GM23248 (cell line): Measurements from ENCODE around the gene GFRA1. TPM values are rescaled to one million over a fixed set of nuclear protein-coding genes. Genes with fewer than 3 reads are reported as not detected.

Experiments
- DNase-seq: peaks from one replicate; pipeline ENCODE4 v3.0.0-alpha.2; 2015
- H2AFZ ChIP-seq: fragments of 200-600 bp; sonication (generic); 2 replicates; pipeline ENCODE4 v1.6.1; 2016; ENCODE audit warnings: antibody characterized with exemption
- H3F3A ChIP-seq: fragments of 200-600 bp; sonication (generic); 2 replicates; pipeline ENCODE4 v1.6.1; 2016; ENCODE audit warnings: mild to moderate bottlenecking, antibody characterized with exemption, mixed run types; ENCODE audit not compliant: insufficient read depth
- H3K27ac ChIP-seq: fragments of 200-600 bp; sonication (generic); 2 replicates; pipeline ENCODE4 v1.5.1; 2016; ENCODE audit warnings: mild to moderate bottlenecking
- H3K27me3 ChIP-seq: fragments of 200-600 bp; sonication (generic); replicated peaks from 2 replicates; pipeline ENCODE4 v1.6.1; 2016; ENCODE audit warnings: mild to moderate bottlenecking; ENCODE audit not compliant: insufficient read depth
- H3K36me3 ChIP-seq: fragments of 200-600 bp; sonication (generic); 2 replicates; pipeline ENCODE4 v1.6.1; 2016; ENCODE audit warnings: low read depth, mild to moderate bottlenecking
- H3K4me1 ChIP-seq: fragments of 200-600 bp; sonication (generic); 2 replicates; pipeline ENCODE4 v1.6.1; 2016; ENCODE audit warnings: mild to moderate bottlenecking; ENCODE audit not compliant: insufficient read depth
- H3K4me2 ChIP-seq: fragments of 200-600 bp; sonication (generic); one replicate; pipeline ENCODE4 v1.6.1; 2016; ENCODE audit warnings: mild to moderate bottlenecking; ENCODE audit not compliant: unreplicated experiment
- H3K4me3 ChIP-seq: fragments of 200-600 bp; sonication (generic); 2 replicates; pipeline ENCODE4 v1.5.1; 2016; ENCODE audit warnings: mild to moderate bottlenecking
- H3K79me2 ChIP-seq: fragments of 200-600 bp; sonication (generic); 2 replicates; pipeline ENCODE4 v1.6.1; 2016; ENCODE audit warnings: mild to moderate bottlenecking; ENCODE audit not compliant: insufficient read depth
- H3K9ac ChIP-seq: fragments of 200-600 bp; sonication (generic); 2 replicates; pipeline ENCODE4 v1.6.1; 2016; ENCODE audit warnings: mild to moderate bottlenecking
- H3K9me2 ChIP-seq: fragments of 200-600 bp; sonication (generic); 2 replicates; pipeline ENCODE4 v1.6.1; 2016; ENCODE audit warnings: mixed run types, mild to moderate bottlenecking, moderate library complexity; ENCODE audit not compliant: insufficient read depth
- H3K9me3 ChIP-seq: fragments of 200-600 bp; sonication (generic); one replicate; pipeline ENCODE4 v1.6.1; 2017; ENCODE audit warnings: low read depth
- H4K20me1 ChIP-seq: fragments of 200-600 bp; sonication (generic); 2 replicates; pipeline ENCODE4 v1.6.0; 2016; ENCODE audit not compliant: insufficient read depth
- EZH2 ChIP-seq: fragments of 200-600 bp; sonication (generic); IDR thresholded peaks from 2 replicates; pipeline ENCODE4 v1.6.1; 2018; ENCODE audit warnings: antibody characterized with exemption, mild to moderate bottlenecking; ENCODE audit not compliant: insufficient read depth, poor library complexity, severe bottlenecking
- EZH2phosphoT487 ChIP-seq: fragments of 200-600 bp; sonication (generic); IDR thresholded peaks from 2 replicates; pipeline ENCODE4 v1.6.1; 2018; ENCODE audit warnings: antibody characterized with exemption, moderate library complexity, mild to moderate bottlenecking, low read depth; ENCODE audit not compliant: insufficient read depth
- WGBS, 2 experiments: methylation state at CpG; one replicate each; pipeline ENCODE4 v1.1.6; 2015 to 2017; ENCODE audit warnings: low lambda C conversion rate in 2 of 2, low coverage in 1 of 2; ENCODE audit errors: missing lambda C conversion rate in 2 of 2; 5-methylcytosine and 5-hydroxymethylcytosine counted together
- in situ Hi-C: fragments of 300-500 bp; cut with MboI; formaldehyde crosslinking; loops from 2 replicates; pipeline ENCODE4 v1.15.0; 2020
- polyA plus RNA-seq: library from polyadenylated mRNA; unstranded; fragments of >200 nt; fragmentation: Nextera tagmentation; extraction: Ambion mirVana; gene quantifications from 2 replicates; pipeline ENCODE4 v1.2.1, GENCODE V29; 2016
- total RNA-seq: library from RNA; depleted of rRNA; stranded (reverse); fragments of >200 nt; shearing (Covaris generic); gene quantifications from 2 replicates; pipeline ENCODE4 v1.2.3, GENCODE V29; 2014

The GFRA1 gene
- total and polyA plus RNA-seq, 2 experiments from 2014 or later, result 5.0 to 5.2 TPM

DNA sequence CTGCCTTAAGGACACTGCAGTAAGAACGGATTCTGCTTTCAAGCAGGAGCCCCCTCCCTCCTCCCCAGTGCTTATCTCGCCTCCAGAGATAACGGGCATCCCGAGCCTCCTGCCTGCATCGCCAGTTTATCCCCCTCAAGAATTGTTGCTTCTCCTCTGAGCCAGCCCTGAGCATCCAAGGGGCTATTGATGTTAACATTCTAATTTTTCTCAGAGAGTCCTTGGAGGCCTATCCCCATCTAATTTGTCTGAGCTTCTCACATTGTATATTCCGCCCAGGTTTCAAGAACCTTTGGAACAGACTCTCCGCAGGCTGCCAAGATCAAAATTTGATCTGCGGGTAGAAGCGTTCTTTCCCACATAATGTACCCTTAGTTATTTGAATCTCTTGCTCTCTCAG, 180.0 kb downstream of the GFRA1 start:
- Histone ChIP-seq H3K4me2 (no peak overlapping the region), H3K27me3 (no peaks in the 10 kb centered on the region; the same call in 1 of the 2 replicates), H3K79me2 (no peaks in the 10 kb centered on the region), H3K4me1 (no peaks in the 10 kb centered on the region), H2AFZ (no peak overlapping the region), H3K9ac (no peak overlapping the region), H3K36me3 (no peaks in the 10 kb centered on the region), H3K27ac (no peak overlapping the region), H3K4me3 (no peak overlapping the region), H4K20me1 (no peaks in the 10 kb centered on the region), H3K9me2 (no peaks in the 10 kb centered on the region), H3K9me3 (no peaks in the 10 kb centered on the region), H3F3A (no peaks in the 10 kb centered on the region)
- WGBS, 2 experiments, result 74 to 80% methylated on average over 9 of the region's 9 CpGs
- TF ChIP-seq EZH2phosphoT487 (no peak), EZH2 (no peak)
- DNase-seq, result no peak
- in situ Hi-C loops, result no loop called here

DNA sequence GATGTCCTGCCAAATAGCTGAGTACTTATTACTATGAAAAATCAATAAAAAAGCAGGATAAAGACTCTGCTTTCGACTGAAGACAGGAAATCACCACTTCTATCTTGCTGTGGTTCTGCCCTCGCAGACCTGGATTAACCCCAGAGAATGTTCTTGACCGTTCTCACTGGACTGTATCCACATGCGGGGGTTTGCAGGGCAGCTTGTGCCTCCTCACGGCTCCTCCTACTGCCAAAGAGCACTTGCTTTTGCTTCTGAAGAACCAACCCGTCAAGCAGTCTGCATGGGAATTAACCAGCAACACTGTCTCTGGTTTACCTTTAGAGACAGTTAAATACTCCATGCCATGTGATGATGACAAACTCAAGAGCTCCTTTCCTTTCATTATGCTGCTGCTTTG, 184.0 kb downstream of the GFRA1 start:
- Histone ChIP-seq H3K4me1 (no peaks in the 10 kb centered on the region), H3K4me2 (no peak overlapping the region), H4K20me1 (no peaks in the 10 kb centered on the region), H3K79me2 (no peaks in the 10 kb centered on the region), H3K9ac (no peak overlapping the region), H3K36me3 (no peaks in the 10 kb centered on the region), H3F3A (no peaks in the 10 kb centered on the region), H3K4me3 (no peak overlapping the region), H2AFZ (no peak overlapping the region), H3K9me3 (no peaks in the 10 kb centered on the region), H3K27me3 (no peaks in the 10 kb centered on the region; the same call in 1 of the 2 replicates), H3K9me2 (no peaks in the 10 kb centered on the region), H3K27ac (no peak overlapping the region)
- in situ Hi-C loops, result no loop called here
- TF ChIP-seq EZH2 (no peak), EZH2phosphoT487 (no peak)
- no peak for DNase-seq
- 70 to 72% methylated on average over 6 of the region's 6 CpGs for WGBS, 2 experiments

GRCh38 chr10:116085323-116085722, 187.7 kb downstream of the GFRA1 start:
- Histone ChIP-seq H3K9ac (no peak overlapping the region), H3K4me3 (no peak overlapping the region), H3K79me2 (no peaks in the 10 kb centered on the region), H3K27ac (no peak overlapping the region), H2AFZ (no peak overlapping the region), H3K4me1 (peaks cover 6% of the 10 kb centered on the region; the same call in 1 of the 2 replicates), H3K27me3 (no peaks in the 10 kb centered on the region; the same call in 1 of the 2 replicates), H3K4me2 (no peak overlapping the region), H3F3A (no peaks in the 10 kb centered on the region), H3K9me3 (no peaks in the 10 kb centered on the region), H4K20me1 (no peaks in the 10 kb centered on the region), H3K36me3 (no peaks in the 10 kb centered on the region), H3K9me2 (no peaks in the 10 kb centered on the region)
- DNase-seq, result no peak
- in situ Hi-C loops, result no loop called here
- TF ChIP-seq EZH2, result no peak
- 46 to 49% methylated on average over 4 of the region's 4 CpGs for WGBS, 2 experiments

- no peaks in the 10 kb centered on the region for H3K27me3 ChIP-seq
- no peaks in the 10 kb centered on the region for H4K20me1 ChIP-seq
- WGBS, 2 experiments, result 62 to 75% methylated on average over 6 of the region's 6 CpGs
- no peak overlapping the region for H3K9ac ChIP-seq
- H3K27ac ChIP-seq, result no peak overlapping the region
- H2AFZ ChIP-seq, result no peak overlapping the region
- H3K4me2 ChIP-seq, result no peak overlapping the region
- H3K4me1 ChIP-seq, result peaks cover 6% of the 10 kb centered on the region; the same call in 1 of the 2 replicates
- no peak overlapping the region for H3K4me3 ChIP-seq
- TF ChIP-seq EZH2phosphoT487 (no peak), EZH2 (no peak)
- H3F3A ChIP-seq, result no peaks in the 10 kb centered on the region
- no peaks in the 10 kb centered on the region for H3K36me3 ChIP-seq
- in situ Hi-C loops, result no loop called here
- no peaks in the 10 kb centered on the region for H3K9me3 ChIP-seq
- H3K79me2 ChIP-seq, result no peaks in the 10 kb centered on the region
- peak; percentile 17 for DNase-seq
- no peaks in the 10 kb centered on the region for H3K9me2 ChIP-seq
These were observed 188.8 kb downstream of the GFRA1 start for GRCh38 chr10:116084161-116084560.

GRCh38 chr10:116083226-116083762, 189.7 kb downstream of the GFRA1 start:
- H3K4me3 ChIP-seq, result no peak overlapping the region
- no peak overlapping the region for H2AFZ ChIP-seq
- no peak overlapping the region for H3K27ac ChIP-seq
- no peak for DNase-seq
- H3K9me3 ChIP-seq, result no peaks in the 10 kb centered on the region
- no peaks in the 10 kb centered on the region for H3K36me3 ChIP-seq
- TF ChIP-seq EZH2phosphoT487, result no peak
- TF ChIP-seq EZH2, result no peak
- in situ Hi-C loops, result no loop called here
- no peak overlapping the region for H3K4me2 ChIP-seq
- H3K9me2 ChIP-seq, result no peaks in the 10 kb centered on the region
- H3K79me2 ChIP-seq, result no peaks in the 10 kb centered on the region
- peaks cover 6% of the 10 kb centered on the region; the same call in 1 of the 2 replicates for H3K4me1 ChIP-seq
- no peaks in the 10 kb centered on the region for H3F3A ChIP-seq
- no peaks in the 10 kb centered on the region for H4K20me1 ChIP-seq
- H3K9ac ChIP-seq, result no peak overlapping the region
- H3K27me3 ChIP-seq, result no peaks in the 10 kb centered on the region
- WGBS, 2 experiments, result 68 to 72% methylated on average over 8 of the region's 8 CpGs
